ENCODE data around the gene RERE.
A peak's percentile ranks its signal among the peaks of the same experiment; 100 is the strongest.

RERE gene

DNA sequence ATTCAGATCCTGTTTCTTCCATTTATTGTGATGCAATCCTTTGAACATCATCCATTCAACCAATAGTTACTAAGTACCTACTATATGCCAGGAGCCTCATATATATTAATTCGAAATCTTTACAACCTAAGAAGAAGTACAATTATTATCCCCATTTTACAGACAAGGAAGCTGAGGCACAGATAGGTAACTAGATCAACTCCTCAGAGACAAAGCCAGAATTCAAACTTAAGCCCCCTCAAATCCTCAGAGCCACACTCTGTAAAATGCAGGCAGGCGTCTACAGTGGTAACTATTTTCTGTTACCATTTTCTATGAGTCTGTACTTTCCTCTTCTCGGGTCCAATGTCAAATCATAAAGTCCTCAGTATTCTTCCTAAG, 391.7 kb downstream of the RERE start:
- H4K20me1 ChIP-seq (ENCODE audit: control insufficient read depth, insufficient read depth, low read depth, low read length): peaks cover 6% of the 10 kb centered on the region; the same call in 1 of the 2 replicates
- peaks cover 69% of the 10 kb centered on the region for H3K79me2 ChIP-seq (ENCODE audit: control insufficient read depth, low read length)
- H3K9me2 ChIP-seq (replicated peaks; ENCODE audit: control insufficient read depth, low read length): no peaks in the 10 kb centered on the region
- no peaks in the 10 kb centered on the region for H3K27me3 ChIP-seq (ENCODE audit: control insufficient read depth, low read length)
- peaks cover 47% of the 10 kb centered on the region for H3K36me3 ChIP-seq (ENCODE audit: control insufficient read depth, low read length)
- H3F3A ChIP-seq (ENCODE audit: control insufficient read depth, insufficient read depth): peaks cover 51% of the 10 kb centered on the region
- TF ChIP-seq EZH2phosphoT487 (IDR thresholded peaks at IDR 0.05; ENCODE audit: borderline replicate concordance, low read length): no peak
- TF ChIP-seq, protein P1, sequence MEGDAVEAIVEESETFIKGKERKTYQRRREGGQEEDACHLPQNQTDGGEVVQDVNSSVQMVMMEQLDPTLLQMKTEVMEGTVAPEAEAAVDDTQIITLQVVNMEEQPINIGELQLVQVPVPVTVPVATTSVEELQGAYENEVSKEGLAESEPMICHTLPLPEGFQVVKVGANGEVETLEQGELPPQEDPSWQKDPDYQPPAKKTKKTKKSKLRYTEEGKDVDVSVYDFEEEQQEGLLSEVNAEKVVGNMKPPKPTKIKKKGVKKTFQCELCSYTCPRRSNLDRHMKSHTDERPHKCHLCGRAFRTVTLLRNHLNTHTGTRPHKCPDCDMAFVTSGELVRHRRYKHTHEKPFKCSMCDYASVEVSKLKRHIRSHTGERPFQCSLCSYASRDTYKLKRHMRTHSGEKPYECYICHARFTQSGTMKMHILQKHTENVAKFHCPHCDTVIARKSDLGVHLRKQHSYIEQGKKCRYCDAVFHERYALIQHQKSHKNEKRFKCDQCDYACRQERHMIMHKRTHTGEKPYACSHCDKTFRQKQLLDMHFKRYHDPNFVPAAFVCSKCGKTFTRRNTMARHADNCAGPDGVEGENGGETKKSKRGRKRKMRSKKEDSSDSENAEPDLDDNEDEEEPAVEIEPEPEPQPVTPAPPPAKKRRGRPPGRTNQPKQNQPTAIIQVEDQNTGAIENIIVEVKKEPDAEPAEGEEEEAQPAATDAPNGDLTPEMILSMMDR (IDR thresholded peaks at IDR 0.05; ENCODE audit: low read depth, low read length, poor library complexity, severe bottlenecking): no peak
- H3K27ac ChIP-seq (ENCODE audit: low read depth, low read length): peak overlapping the region; percentile 98
- peaks cover 83% of the 10 kb centered on the region for H3K4me1 ChIP-seq (ENCODE audit: control insufficient read depth, low read length)
- peak overlapping the region; percentile 88; the same call in 1 of the 2 replicates for H3K4me2 ChIP-seq (ENCODE audit: low read length)
- H3K9me3 ChIP-seq (ENCODE audit: control insufficient read depth, insufficient read depth, low read length): no peaks in the 10 kb centered on the region
- H3K4me3 ChIP-seq (ENCODE audit: low read length): no peak overlapping the region

DNA sequence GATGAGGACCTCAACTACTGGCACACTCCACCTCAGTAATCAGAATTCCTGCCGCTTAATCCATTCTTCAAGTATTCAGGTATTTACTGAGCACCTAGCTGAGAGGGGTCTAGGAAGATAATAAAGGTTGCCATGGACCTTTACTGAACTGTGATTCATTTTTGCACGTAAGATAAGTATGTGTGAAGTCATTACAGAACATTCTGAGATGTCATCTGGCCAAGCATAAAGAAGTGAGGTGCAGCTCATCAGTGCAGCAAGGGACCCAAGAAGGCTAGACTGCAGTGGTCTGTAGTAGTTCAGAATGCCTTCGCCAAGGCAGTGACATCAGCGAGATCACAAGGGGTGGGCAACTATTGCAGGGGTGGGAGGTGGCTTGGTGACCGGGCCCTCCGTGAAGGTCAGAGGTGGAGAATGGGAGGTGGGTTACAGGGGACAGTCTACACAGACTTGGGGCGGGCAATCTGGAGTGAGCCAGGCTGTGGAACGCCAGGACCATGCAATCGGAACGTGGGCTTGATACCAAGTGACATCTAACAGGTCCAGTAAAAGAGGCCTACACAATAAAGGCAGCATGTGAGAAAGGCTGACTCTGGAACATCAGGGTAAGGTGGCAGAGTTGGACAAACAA, 392.2 kb downstream of the RERE start:
- Histone ChIP-seq H3K4me2 (ENCODE audit: low read length) (peak overlapping the region; percentile 88), H3K79me2 (ENCODE audit: control insufficient read depth, low read length) (peaks cover 69% of the 10 kb centered on the region), H3K9me3 (ENCODE audit: control insufficient read depth, insufficient read depth, low read length) (no peaks in the 10 kb centered on the region), H3K9me2 (replicated peaks; ENCODE audit: control insufficient read depth, low read length) (no peaks in the 10 kb centered on the region), H3K4me3 (ENCODE audit: low read length) (peak overlapping the region; percentile 74), H4K20me1 (ENCODE audit: control insufficient read depth, insufficient read depth, low read depth, low read length) (peaks cover 6% of the 10 kb centered on the region; the same call in 1 of the 2 replicates), H3K4me1 (ENCODE audit: control insufficient read depth, low read length) (peaks cover 83% of the 10 kb centered on the region), H3F3A (ENCODE audit: control insufficient read depth, insufficient read depth) (peaks cover 51% of the 10 kb centered on the region), H3K27ac (ENCODE audit: low read depth, low read length) (peak overlapping the region; percentile 98), H3K36me3 (ENCODE audit: control insufficient read depth, low read length) (peaks cover 48% of the 10 kb centered on the region), H3K27me3 (ENCODE audit: control insufficient read depth, low read length) (no peaks in the 10 kb centered on the region)
- TF ChIP-seq, protein P1 (IDR thresholded peaks at IDR 0.05; ENCODE audit: low read depth, low read length, poor library complexity, severe bottlenecking): no peak
- TF ChIP-seq EZH2phosphoT487 (IDR thresholded peaks at IDR 0.05; ENCODE audit: borderline replicate concordance, low read length): no peak

DNA sequence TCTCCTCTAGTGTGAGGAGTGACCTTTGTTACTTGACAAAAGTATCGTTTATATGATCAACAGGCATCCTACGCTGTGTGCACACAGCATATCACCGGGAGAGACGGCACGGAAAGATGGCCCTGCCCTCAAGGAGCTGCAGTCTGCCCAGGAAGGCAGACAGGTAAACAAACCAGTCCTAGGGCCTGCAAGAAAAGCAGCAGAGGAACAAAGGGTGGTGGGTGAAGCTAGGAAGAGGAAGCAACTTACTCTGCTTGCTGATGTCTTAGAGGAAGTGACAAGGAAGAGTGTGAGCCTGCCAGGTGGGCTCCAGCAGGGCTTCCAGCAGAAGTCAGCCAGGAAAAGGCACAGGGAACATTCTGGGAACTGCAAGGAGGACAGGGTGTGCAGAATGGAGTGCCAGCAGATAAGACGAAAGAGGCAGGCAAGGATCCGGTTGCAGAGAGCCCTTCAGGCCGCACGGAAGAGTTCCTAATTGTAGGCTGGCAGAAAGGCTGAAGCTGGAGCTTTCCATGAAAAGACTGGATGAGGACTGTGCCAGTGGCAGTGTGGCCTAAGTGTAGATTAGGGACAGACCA, 392.8 kb downstream of the RERE start:
- Histone ChIP-seq H3K4me1 (ENCODE audit: control insufficient read depth, low read length) (peaks cover 83% of the 10 kb centered on the region), H3K36me3 (ENCODE audit: control insufficient read depth, low read length) (peaks cover 54% of the 10 kb centered on the region), H3K27ac (ENCODE audit: low read depth, low read length) (peak overlapping the region; percentile 98), H3F3A (ENCODE audit: control insufficient read depth, insufficient read depth) (peaks cover 47% of the 10 kb centered on the region), H3K79me2 (ENCODE audit: control insufficient read depth, low read length) (peaks cover 69% of the 10 kb centered on the region), H3K27me3 (ENCODE audit: control insufficient read depth, low read length) (no peaks in the 10 kb centered on the region), H3K9me2 (replicated peaks; ENCODE audit: control insufficient read depth, low read length) (no peaks in the 10 kb centered on the region), H4K20me1 (ENCODE audit: control insufficient read depth, insufficient read depth, low read depth, low read length) (peaks cover 6% of the 10 kb centered on the region; the same call in 1 of the 2 replicates), H3K4me2 (ENCODE audit: low read length) (peak overlapping the region; percentile 88), H3K4me3 (ENCODE audit: low read length) (peak overlapping the region; percentile 74), H3K9me3 (ENCODE audit: control insufficient read depth, insufficient read depth, low read length) (no peaks in the 10 kb centered on the region)
- TF ChIP-seq, protein P1 (IDR thresholded peaks at IDR 0.05; ENCODE audit: low read depth, low read length, poor library complexity, severe bottlenecking): no peak
- no peak for TF ChIP-seq EZH2phosphoT487 (IDR thresholded peaks at IDR 0.05; ENCODE audit: borderline replicate concordance, low read length)
